OCI-LY7 (cell line): Measurements from ENCODE around the gene SLC25A47.

Source experiments
- EZH2phosphoT487 ChIP-seq: fragments of 200-600 bp; sonication (generic); IDR thresholded peaks from 2 replicates; pipeline ENCODE4 v1.6.1; 2018; ENCODE audit warnings: low read depth, borderline replicate concordance, mild to moderate bottlenecking, mixed run types, antibody characterized with exemption, low read length, moderate library complexity, mixed read lengths
- TF ChIP-seq, protein P1 (sequence below): fragments of 200-600 bp; sonication (generic); conservative IDR thresholded peaks from 2 replicates; pipeline ENCODE4 v1.5.1; 2014; ENCODE audit warnings: mild to moderate bottlenecking, antibody characterized with exemption, low read length, moderate library complexity, mixed read lengths

- TF ChIP-seq, protein P1, sequence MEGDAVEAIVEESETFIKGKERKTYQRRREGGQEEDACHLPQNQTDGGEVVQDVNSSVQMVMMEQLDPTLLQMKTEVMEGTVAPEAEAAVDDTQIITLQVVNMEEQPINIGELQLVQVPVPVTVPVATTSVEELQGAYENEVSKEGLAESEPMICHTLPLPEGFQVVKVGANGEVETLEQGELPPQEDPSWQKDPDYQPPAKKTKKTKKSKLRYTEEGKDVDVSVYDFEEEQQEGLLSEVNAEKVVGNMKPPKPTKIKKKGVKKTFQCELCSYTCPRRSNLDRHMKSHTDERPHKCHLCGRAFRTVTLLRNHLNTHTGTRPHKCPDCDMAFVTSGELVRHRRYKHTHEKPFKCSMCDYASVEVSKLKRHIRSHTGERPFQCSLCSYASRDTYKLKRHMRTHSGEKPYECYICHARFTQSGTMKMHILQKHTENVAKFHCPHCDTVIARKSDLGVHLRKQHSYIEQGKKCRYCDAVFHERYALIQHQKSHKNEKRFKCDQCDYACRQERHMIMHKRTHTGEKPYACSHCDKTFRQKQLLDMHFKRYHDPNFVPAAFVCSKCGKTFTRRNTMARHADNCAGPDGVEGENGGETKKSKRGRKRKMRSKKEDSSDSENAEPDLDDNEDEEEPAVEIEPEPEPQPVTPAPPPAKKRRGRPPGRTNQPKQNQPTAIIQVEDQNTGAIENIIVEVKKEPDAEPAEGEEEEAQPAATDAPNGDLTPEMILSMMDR: no peak
- no peak for TF ChIP-seq EZH2phosphoT487
Observed at GRCh38 chr14:100371773-100372172, 48.6 kb downstream of the SLC25A47 start.
